ENCODE data around the gene SRSF2.
"Not testable (repeated sequence)": the region's sequence is repeated elsewhere in the genome, so short reads cannot be mapped to it uniquely, and the experiment has no call there.

SRSF2 gene

GRCh38 chr17:76720941-76721340 is 16.2 kb downstream of the SRSF2 start:
- DNase-seq (ENCODE audit: low read depth in 2 of 2): no peak

GRCh38 chr17:76720211-76720610 is 16.9 kb downstream of the SRSF2 start:
- DNase-seq (ENCODE audit: low read depth in 2 of 2): no peak

GRCh38 chr17:76718516-76718915 is 18.6 kb downstream of the SRSF2 start:
- DNase-seq (ENCODE audit: low read depth in 2 of 2): no peak

GRCh38 chr17:76716839-76717215 is 20.3 kb downstream of the SRSF2 start:
- peak; percentile 80 to 82 for DNase-seq (ENCODE audit: low read depth in 2 of 2)

GRCh38 chr17:76716146-76716838 is 20.8 kb downstream of the SRSF2 start:
- peak; percentile 90 for DNase-seq (ENCODE audit: low read depth in 2 of 2)

DNA sequence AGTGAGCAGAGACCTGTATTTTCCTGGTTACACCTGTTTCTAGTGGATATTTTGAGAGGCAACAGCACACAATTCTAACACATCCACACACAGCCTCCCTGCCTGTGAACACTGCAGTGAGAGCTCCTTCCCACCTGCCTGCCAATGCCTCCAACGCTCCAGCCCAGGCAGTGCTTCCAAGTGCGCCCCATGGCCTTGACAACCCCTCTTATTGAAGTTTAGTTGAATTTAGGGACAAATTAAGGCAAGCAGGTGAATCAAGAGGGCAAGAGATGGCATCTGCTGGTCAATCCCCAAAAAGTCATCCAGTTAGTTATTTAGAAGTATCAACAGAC is 21.7 kb downstream of the SRSF2 start:
- no peak for DNase-seq (ENCODE audit: low read depth in 2 of 2)

DNA sequence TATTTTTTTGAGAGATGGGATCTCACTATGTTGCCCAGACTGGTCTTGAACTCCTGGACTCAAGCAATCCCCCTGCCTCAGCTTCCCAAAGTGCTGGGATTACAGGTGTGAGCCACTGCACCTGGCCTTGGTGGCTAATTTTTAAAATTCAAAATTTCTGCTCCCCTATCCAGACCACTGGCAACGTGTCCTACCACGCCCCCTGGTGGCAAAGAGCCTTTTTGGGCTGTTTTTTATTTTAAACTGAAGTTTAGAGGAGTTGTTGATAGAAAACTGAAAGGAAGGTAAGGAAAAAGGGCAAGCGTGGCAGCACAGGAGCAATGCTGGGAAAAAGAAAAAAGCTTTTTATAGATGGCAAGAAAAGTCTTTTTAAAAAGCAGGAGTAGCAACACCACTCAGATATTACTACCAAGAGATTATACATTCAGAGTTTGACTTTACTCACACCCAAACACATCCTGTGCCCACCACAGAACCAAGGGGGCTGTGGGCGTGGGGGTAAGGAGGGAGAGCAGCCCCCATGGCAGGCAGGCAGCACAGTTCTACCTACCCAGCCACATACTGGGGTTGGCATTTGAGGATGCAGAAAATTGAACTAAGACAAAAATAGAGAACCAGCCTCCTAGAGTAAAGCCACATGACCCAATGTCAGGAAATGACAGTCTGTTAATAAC is 22.2 kb downstream of the SRSF2 start:
- DNase-seq (ENCODE audit: low read depth in 2 of 2): no peak

DNA sequence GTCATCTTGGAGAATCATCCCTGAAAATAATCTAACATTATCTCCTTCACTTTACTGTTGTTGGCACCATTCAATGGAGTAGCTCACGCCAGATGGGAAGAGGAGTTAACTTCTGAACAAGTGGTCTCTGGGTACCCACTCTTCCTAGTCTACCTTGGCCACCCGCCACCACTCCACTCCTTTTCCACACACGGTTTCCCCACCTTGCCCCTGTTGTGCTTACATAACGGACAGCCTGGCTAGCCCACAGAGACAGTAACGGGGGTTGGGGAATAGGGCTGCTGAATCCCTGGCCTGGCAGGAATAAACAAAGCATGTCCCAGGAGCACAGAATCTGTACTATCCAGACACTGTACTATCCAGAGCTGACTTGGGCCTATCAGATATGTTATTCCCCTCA is 22.8 kb downstream of the SRSF2 start:
- DNase-seq (ENCODE audit: low read depth in 2 of 2): no peak

- DNase-seq (ENCODE audit: low read depth in 2 of 2): no peak
Observed at GRCh38 chr17:76713765-76714164, 23.4 kb downstream of the SRSF2 start.

GRCh38 chr17:76712321-76712720 is 24.8 kb downstream of the SRSF2 start:
- DNase-seq (ENCODE audit: low read depth in 2 of 2): not testable (repeated sequence)

DNA sequence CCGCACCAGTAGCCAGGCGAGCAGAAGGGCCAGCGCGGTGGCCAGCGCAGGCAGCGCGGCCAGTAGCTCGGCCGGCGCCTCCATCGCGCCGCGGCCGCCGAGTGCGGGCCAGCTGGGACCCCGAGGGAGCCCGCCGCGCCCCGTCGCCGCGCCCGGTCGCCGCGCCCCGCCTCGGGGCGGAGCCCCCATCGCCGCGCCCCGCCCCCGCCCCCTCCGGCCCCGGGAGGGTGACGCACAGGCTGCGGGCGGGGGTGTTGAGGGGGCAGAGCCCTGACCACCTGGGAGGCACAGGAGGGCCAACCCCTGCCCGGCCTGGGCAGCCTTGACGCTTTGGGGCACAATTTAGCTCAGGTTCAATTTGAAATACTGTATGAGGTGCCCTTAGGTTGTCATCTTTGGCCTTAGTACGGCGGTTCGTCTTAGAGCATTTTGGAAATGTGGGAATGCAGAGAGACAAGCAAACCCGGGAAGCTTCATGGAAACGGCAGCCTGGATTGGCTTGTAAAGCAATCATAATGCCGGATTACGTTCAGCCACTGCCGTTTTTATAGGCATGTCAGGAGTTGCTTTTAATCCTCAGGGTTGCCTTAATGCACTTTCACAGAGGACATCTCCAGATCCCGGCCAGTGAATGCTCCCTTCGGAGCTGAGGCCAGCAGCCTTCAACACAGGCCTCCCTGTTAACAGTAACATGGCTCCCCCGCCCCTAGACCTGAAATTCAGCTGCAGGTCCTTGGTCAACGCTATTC is 26.1 kb downstream of the SRSF2 start, which contains the start of gene MXRA7:
Gene MXRA7 (minus strand): TSS at position 103 of the 749 bp plus-strand sequence. CDS start 19 bp downstream, at position 84.
- no peak for DNase-seq (ENCODE audit: low read depth in 2 of 2)

GRCh38 chr17:76709951-76710862 is 26.9 kb downstream of the SRSF2 start:
- DNase-seq (ENCODE audit: low read depth in 2 of 2): not testable (repeated sequence)

GRCh38 chr17:76709077-76709950 is 27.8 kb downstream of the SRSF2 start:
- DNase-seq (ENCODE audit: low read depth in 2 of 2): peak; percentile 96 to 97

- DNase-seq (ENCODE audit: low read depth in 2 of 2): no peak
Observed at GRCh38 chr17:76707985-76708807, 28.9 kb downstream of the SRSF2 start.

GRCh38 chr17:76706817-76707216 is 30.3 kb downstream of the SRSF2 start:
- DNase-seq (ENCODE audit: low read depth in 2 of 2): no peak

GRCh38 chr17:76704805-76705204 is 32.3 kb downstream of the SRSF2 start:
- no peak for DNase-seq (ENCODE audit: low read depth in 2 of 2)

DNA sequence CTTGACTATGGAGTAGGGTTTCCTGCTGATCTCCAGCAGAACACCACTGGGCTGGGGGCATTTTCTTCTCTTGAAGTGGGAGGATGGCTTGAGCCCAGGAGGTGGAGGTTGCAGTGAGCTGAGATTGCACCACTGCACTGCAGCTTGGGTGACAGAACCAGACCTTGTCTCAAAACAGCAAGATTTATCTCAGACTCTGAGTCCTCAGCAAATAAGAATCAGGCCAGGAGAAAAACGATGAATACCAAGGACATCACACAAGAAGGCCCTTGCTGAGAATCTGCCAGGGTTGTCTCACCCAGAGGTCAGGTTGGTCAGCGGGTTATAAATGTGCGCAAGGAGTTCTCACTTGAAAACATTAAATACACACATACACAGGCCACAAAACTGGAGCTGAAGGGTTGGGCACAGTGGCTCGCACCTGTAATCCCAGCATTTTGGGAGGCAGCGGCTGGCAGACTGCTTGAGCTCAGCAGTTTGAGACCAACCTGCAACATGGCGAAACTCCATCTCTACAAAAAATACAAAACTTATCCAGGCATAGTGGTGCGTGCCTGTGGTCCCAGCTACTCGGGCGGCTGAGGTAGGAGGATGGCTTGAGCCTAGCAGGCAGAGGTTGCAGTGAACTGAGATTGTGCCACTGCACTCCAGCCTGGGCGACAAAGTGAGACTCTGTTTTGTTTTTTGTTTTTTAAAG is 34.0 kb downstream of the SRSF2 start:
- no peak for DNase-seq (ENCODE audit: low read depth in 2 of 2)

DNA sequence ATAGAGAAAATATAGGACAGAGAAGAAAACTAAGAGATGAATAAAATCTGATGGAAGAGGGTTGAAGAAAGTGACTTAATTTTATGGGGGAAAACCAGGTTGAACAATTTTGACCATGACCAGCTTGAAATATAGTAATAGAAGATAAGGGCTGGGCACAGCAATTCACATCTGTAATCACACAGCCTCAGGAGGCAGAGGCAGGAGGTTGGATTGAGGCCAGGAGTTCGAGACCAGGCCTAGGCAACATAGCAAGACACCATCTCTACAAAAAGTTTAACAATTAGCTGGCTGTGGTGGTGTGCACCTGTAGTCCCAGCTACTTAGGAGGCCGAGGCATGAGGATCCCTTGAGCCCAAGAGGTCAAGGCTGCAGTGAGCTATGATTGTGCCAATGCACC is 35.1 kb downstream of the SRSF2 start:
- DNase-seq (ENCODE audit: low read depth in 2 of 2): no peak

DNA sequence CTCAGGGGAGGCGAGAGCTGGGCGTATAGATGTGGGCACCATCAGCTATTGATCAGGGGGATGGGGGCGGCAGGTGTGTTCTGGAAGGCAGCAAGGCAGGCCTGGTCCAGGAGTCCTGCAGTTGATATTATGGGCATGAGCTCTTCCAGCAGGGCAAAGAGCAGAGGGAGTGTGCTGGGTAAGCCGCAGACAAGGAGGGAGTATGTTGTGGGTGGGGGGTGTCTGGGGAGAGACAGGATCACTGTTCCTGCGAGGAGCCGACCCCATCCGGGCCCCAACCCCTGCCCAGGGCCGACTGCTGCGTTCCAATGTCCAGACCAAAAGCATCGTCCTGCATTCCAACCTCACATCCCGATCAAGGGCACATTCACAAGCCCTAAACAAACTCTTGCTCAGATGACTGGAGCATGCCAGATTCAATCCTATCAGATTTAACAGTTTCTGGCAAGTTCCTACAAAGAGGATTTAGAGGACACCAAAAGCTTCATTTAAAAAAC is 35.6 kb downstream of the SRSF2 start:
- no peak for DNase-seq (ENCODE audit: low read depth in 2 of 2)

Data from fibroblast of skin of left biceps (primary cell).